HepG2 (cell line): Measurements from ENCODE around the gene ALMS1. TPM values are rescaled to one million over a fixed set of nuclear protein-coding genes. Genes with fewer than 3 reads are reported as not detected.

Experiments used
- CAMTA2 ChIP-seq: sonication (generic); formaldehyde crosslinking; IDR thresholded peaks from 2 replicates; pipeline ENCODE4 v1.4.0; 2020; ENCODE audit warnings: mild to moderate bottlenecking, missing genetic modification reagents, borderline replicate concordance
- CBFB ChIP-seq: sonication (generic); formaldehyde crosslinking; IDR thresholded peaks from 2 replicates; pipeline ENCODE4 v1.4.0; 2020; ENCODE audit warnings: missing genetic modification reagents
- CENPX ChIP-seq: sonication (generic); formaldehyde crosslinking; IDR thresholded peaks from 2 replicates; pipeline ENCODE4 v1.9.0; 2021; ENCODE audit warnings: mild to moderate bottlenecking, missing genetic modification reagents, moderate library complexity
- CREB1 ChIP-seq, 2 experiments: fragments of 450-650 bp in 1 of 2; IDR thresholded peaks; 2 replicates each; pipeline ENCODE4 v1.6.1; 2016 to 2017; ENCODE audit warnings: control low read depth in 1 of 2, mild to moderate bottlenecking in 1 of 2, missing compliant biosample characterization in 1 of 2, missing genetic modification characterization in 1 of 2
- FIP1L1 ChIP-seq: fragments of 200-400 bp; formaldehyde crosslinking; IDR thresholded peaks from 2 replicates; pipeline ENCODE4 v1.6.1; 2018; ENCODE audit warnings: low read depth, mild to moderate bottlenecking, low read length, moderate library complexity, borderline replicate concordance; ENCODE audit not compliant: insufficient read depth
- GTF3A ChIP-seq: sonication (generic); formaldehyde crosslinking; conservative IDR thresholded peaks from 2 replicates; pipeline ENCODE4 v1.4.0; 2020; ENCODE audit warnings: mild to moderate bottlenecking, missing genetic modification reagents
- ISL2 ChIP-seq: sonication (generic); formaldehyde crosslinking; IDR thresholded peaks from 2 replicates; pipeline ENCODE4 v1.5.0; 2020; ENCODE audit warnings: missing genetic modification reagents
- JUN ChIP-seq: sonication (generic); formaldehyde crosslinking; IDR thresholded peaks from 2 replicates; pipeline ENCODE4 v1.4.0; 2020; ENCODE audit warnings: mild to moderate bottlenecking, missing genetic modification reagents
- MXD4 ChIP-seq: IDR thresholded peaks from 2 replicates; pipeline ENCODE4 v1.6.1; 2016; ENCODE audit warnings: mild to moderate bottlenecking, missing biosample characterization, missing genetic modification reagents
- PHB2 ChIP-seq: fragments of 450-650 bp; IDR thresholded peaks from 2 replicates; pipeline ENCODE4 v1.6.1; 2018; ENCODE audit not compliant: partially characterized antibody
- PRDM4 ChIP-seq: sonication (generic); formaldehyde crosslinking; IDR thresholded peaks from 2 replicates; pipeline ENCODE4 v1.9.0; 2021; ENCODE audit warnings: missing genetic modification reagents, borderline replicate concordance
- SNAPC2 ChIP-seq: sonication (generic); formaldehyde crosslinking; IDR thresholded peaks from 2 replicates; pipeline ENCODE4 v1.8.1; 2022; ENCODE audit warnings: mild to moderate bottlenecking, missing genetic modification reagents
- SUZ12 ChIP-seq: fragments of 150-350 bp; IDR thresholded peaks from 2 replicates; pipeline ENCODE4 v1.6.1; 2014; ENCODE audit warnings: low read depth, low read length
- ZNF576 ChIP-seq: sonication (generic); formaldehyde crosslinking; IDR thresholded peaks from 2 replicates; pipeline ENCODE4 v1.4.0; 2020; ENCODE audit warnings: mild to moderate bottlenecking, missing genetic modification reagents
- ZNF674 ChIP-seq: sonication (generic); formaldehyde crosslinking; IDR thresholded peaks from 2 replicates; pipeline ENCODE4 v1.5.0; 2020; ENCODE audit warnings: low read depth, mild to moderate bottlenecking, missing genetic modification reagents
- ZNF709 ChIP-seq: sonication (generic); formaldehyde crosslinking; IDR thresholded peaks from 2 replicates; pipeline ENCODE4 v1.5.0; 2020; ENCODE audit warnings: mild to moderate bottlenecking, missing genetic modification reagents
- ZNF781 ChIP-seq: sonication (generic); formaldehyde crosslinking; IDR thresholded peaks from 2 replicates; pipeline ENCODE4 v1.5.1; 2020; ENCODE audit warnings: borderline replicate concordance, mild to moderate bottlenecking, missing genetic modification reagents; ENCODE audit errors: not compliant biosample characterization
- ZNF839 ChIP-seq: sonication (generic); formaldehyde crosslinking; IDR thresholded peaks from 2 replicates; pipeline ENCODE4 v1.4.0; 2020; ENCODE audit warnings: missing genetic modification reagents, mild to moderate bottlenecking, borderline replicate concordance
- polyA plus RNA-seq, 8 experiments: library from polyadenylated mRNA; depleted of rRNA in 3 of 8; stranded (reverse) in 7 of 8; unstranded in 1 of 8; fragments of >200 nt; fragmentation: Illumina TruSeq in 4 of 8; extraction: Trizol in 4 of 8; gene quantifications; 2 replicates each; pipeline versions ENCODE4 v1.2.1 to v1.2.3, GENCODE V29; 2011 to 2016; ENCODE audit warnings: low read depth in 4 of 8, missing spikeins in 1 of 8, mixed read lengths in 1 of 8; ENCODE audit not compliant: insufficient read depth in 1 of 8
- total RNA-seq, 5 experiments: library from RNA; depleted of rRNA; stranded (reverse); fragments of >200 nt; fragmentation: Illumina TruSeq; extraction: Trizol; gene quantifications; 2 replicates each; pipeline ENCODE4 v1.2.3, GENCODE V29; 2016; ENCODE audit warnings: low read depth in 1 of 5
- TF ChIP-seq, protein P1 (sequence below): sonication (generic); formaldehyde crosslinking; IDR thresholded peaks from 2 replicates; pipeline ENCODE4 v1.5.0; 2020; ENCODE audit warnings: missing genetic modification reagents, mild to moderate bottlenecking, borderline replicate concordance
- TF ChIP-seq, protein P2 (sequence below): sonication (generic); formaldehyde crosslinking; IDR thresholded peaks from 2 replicates; pipeline ENCODE4 v1.8.0; 2022; ENCODE audit warnings: mild to moderate bottlenecking, missing genetic modification reagents, borderline replicate concordance
- TF ChIP-seq, protein P3 (sequence below): sonication (generic); formaldehyde crosslinking; IDR thresholded peaks from 2 replicates; pipeline ENCODE4 v1.5.0; 2020; ENCODE audit warnings: missing genetic modification reagents

ALMS1 gene
- total and polyA plus RNA-seq, 2 of the 13 experiments (the other 11 are each of a cell fraction or from before 2014, with no cell fraction given): 12.9 to 21.2 TPM

- TF ChIP-seq, protein P1, sequence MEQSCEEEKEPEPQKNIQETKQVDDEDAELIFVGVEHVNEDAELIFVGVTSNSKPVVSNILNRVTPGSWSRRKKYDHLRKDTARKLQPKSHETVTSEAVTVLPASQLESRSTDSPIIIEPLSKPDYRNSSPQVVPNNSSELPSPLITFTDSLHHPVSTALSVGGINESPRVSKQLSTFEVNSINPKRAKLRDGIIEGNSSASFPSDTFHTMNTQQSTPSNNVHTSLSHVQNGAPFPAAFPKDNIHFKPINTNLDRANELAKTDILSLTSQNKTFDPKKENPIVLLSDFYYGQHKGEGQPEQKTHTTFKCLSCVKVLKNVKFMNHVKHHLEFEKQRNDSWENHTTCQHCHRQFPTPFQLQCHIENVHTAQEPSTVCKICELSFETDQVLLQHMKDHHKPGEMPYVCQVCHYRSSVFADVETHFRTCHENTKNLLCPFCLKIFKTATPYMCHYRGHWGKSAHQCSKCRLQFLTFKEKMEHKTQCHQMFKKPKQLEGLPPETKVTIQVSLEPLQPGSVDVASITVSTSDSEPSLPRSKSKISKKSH (CRISPR knock-in tag): peak; percentile 59; the same call in 1 of the 2 replicates
- TF ChIP-seq SNAPC2 (CRISPR knock-in tag) (0 out of 2 replicates have a peak, but pooled peaks have one; percentile 40), ZNF709 (CRISPR knock-in tag) (no peak), JUN (CRISPR knock-in tag) (no peak), ZNF839 (CRISPR knock-in tag) (0 out of 2 replicates have a peak, but pooled peaks have one; percentile 64), SUZ12 (no peak), PRDM4 (CRISPR knock-in tag) (no peak), ZNF781 (CRISPR knock-in tag) (no peak), ZNF576 (CRISPR knock-in tag) (no peak), ZNF674 (no peak), CENPX (CRISPR knock-in tag) (no peak), MXD4 (CRISPR knock-in tag) (peak; percentile 46; the same call in 1 of the 2 replicates), GTF3A (CRISPR knock-in tag) (no peak), ISL2 (CRISPR knock-in tag) (no peak), FIP1L1 (no peak), PHB2 (no peak), CBFB (no peak), CAMTA2 (CRISPR knock-in tag) (no peak), CREB1 (IDR thresholded peaks at IDR 0.05) (no peak), CREB1 (CRISPR knock-in tag; IDR thresholded peaks at IDR 0.05) (no peak)
- TF ChIP-seq, protein P2, sequence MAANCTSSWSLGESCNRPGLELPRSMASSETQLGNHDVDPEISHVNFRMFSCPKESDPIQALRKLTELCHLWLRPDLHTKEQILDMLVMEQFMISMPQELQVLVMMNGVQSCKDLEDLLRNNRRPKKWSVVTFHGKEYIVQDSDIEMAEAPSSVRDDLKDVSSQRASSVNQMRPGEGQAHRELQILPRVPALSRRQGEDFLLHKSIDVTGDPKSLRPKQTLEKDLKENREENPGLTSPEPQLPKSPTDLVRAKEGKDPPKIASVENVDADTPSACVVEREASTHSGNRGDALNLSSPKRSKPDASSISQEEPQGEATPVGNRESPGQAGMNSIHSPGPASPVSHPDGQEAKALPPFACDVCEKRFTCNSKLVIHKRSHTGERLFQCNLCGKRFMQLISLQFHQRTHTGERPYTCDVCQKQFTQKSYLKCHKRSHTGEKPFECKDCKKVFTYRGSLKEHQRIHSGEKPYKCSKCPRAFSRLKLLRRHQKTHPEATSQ (CRISPR knock-in tag): no peak
- TF ChIP-seq, protein P3, sequence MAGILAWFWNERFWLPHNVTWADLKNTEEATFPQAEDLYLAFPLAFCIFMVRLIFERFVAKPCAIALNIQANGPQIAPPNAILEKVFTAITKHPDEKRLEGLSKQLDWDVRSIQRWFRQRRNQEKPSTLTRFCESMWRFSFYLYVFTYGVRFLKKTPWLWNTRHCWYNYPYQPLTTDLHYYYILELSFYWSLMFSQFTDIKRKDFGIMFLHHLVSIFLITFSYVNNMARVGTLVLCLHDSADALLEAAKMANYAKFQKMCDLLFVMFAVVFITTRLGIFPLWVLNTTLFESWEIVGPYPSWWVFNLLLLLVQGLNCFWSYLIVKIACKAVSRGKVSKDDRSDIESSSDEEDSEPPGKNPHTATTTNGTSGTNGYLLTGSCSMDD: no peak
These were observed 256.8 kb downstream of the ALMS1 start, which contains the start of gene NAT8 (continued) for GRCh38 chr2:73642338-73643018.
